Calu3 (cell line): ENCODE measurements around the gene SIPA1L2. TPM values are rescaled to one million over a fixed set of nuclear protein-coding genes. Genes with fewer than 3 reads are reported as not detected.

Experiments
- Bru-seq: library from RNA; stranded (reverse); fragments of 400-500 nt; gene quantifications from one replicate; lab custom pipeline; 2021; lab: Mats Ljungman, UMichigan
- BruChase-seq, 2 experiments: library from RNA; stranded (reverse); fragments of 400-500 nt; gene quantifications; one replicate each; lab custom pipeline; 2021; lab: Mats Ljungman, UMichigan
- BruUV-seq: library from RNA; stranded (reverse); fragments of 400-500 nt; replicated peaks from 2 replicates; lab custom pipeline; 2021; lab: Mats Ljungman, UMichigan
- CTCF ChIA-PET: fragments of 300-600 bp; sonication (Branson Sonifier 250); formaldehyde crosslinking; loops from one replicate; lab custom pipeline; 2022; ENCODE audit warnings: antibody characterized with exemption; lab: Charles Lee
- DNase-seq: peaks from one replicate; pipeline ENCODE4 v3.0.0; 2022
- H3K27ac Mint-ChIP-seq: one replicate; pipeline ENCODE4 v1.8.0; 2022; ENCODE audit warnings: mixed read lengths; ENCODE audit not compliant: unreplicated experiment
- H3K27me3 Mint-ChIP-seq: one replicate; pipeline ENCODE4 v1.8.0; 2022; ENCODE audit warnings: mixed read lengths; ENCODE audit not compliant: unreplicated experiment
- H3K36me3 Mint-ChIP-seq: one replicate; pipeline ENCODE4 v1.8.0; 2022; ENCODE audit warnings: mild to moderate bottlenecking, moderate library complexity, mixed read lengths; ENCODE audit not compliant: insufficient read depth, unreplicated experiment
- H3K4me1 Mint-ChIP-seq: one replicate; pipeline ENCODE4 v1.8.0; 2022; ENCODE audit warnings: mild to moderate bottlenecking, low read depth, mixed read lengths; ENCODE audit not compliant: unreplicated experiment
- H3K4me3 Mint-ChIP-seq: one replicate; pipeline ENCODE4 v1.8.0; 2022; ENCODE audit warnings: mild to moderate bottlenecking, low read depth, moderate library complexity, mixed read lengths; ENCODE audit not compliant: unreplicated experiment
- H3K9me3 Mint-ChIP-seq: one replicate; pipeline ENCODE4 v1.8.0; 2022; ENCODE audit warnings: low read depth, mixed read lengths; ENCODE audit not compliant: unreplicated experiment
- CTCF ChIP-seq: fragments of 200-600 bp; IDR thresholded peaks from one replicate; pipeline ENCODE4 v1.8.0; 2022; ENCODE audit warnings: antibody characterized with exemption; ENCODE audit not compliant: unreplicated experiment
- intact Hi-C: fragments of 100-400 bp; cut with micrococcal nuclease; formaldehyde crosslinking; loops from one replicate; pipeline ENCODE4 v1.10.0; 2022; ENCODE audit not compliant: unreplicated experiment
- long read RNA-seq: library from polyadenylated mRNA; stranded (forward); transcript quantifications from one replicate; pipeline ENCODE4 v2.0.0, GENCODE V29; 2022
- total RNA-seq: library from RNA; stranded (reverse); gene quantifications from 2 replicates; pipeline ENCODE4 v1.2.3, GENCODE V29; 2022

The SIPA1L2 gene
- 1.4 and 1.5 TPM in 2 replicates for total RNA-seq
- Bru-seq, nascent RNA = percentile 33 among the genes with signal in this experiment
- percentile 17 among the genes with signal in this experiment for BruChase-seq, experiment 1, labeled RNA remaining after a 6-hour chase
- BruChase-seq, experiment 2, labeled RNA remaining after a 2-hour chase = percentile 21 among the genes with signal in this experiment
- long read RNA-seq, partial matches to known transcripts = 0 of 1 reads
- long read RNA-seq, other reads (novel, unspliced or antisense) = 1 of 1 reads

GRCh38 chr1:232630047-232630893, at the start of gene SIPA1L2:
SIPA1L2 (minus strand) TSS chr1:232630133; CDS start chr1:232515339, 114,794 bp downstream.
- peak; percentile 42 for TF ChIP-seq CTCF
- H3K36me3 Mint-ChIP-seq = peaks cover 25% of the 10 kb centered on the region
- CTCF ChIA-PET = no interaction called here

GRCh38 chr1:232678185-232678886, 48.4 kb upstream of the SIPA1L2 start:
- CTCF ChIA-PET = interaction anchor here (0.6 to 1.1 kb wide), 5 partner anchors 11 to 263 kb away, joined by 3 read pairs; no protein-coding TSS in a partner anchor
- Mint-ChIP-seq H3K27me3 (peaks cover 71% of the 10 kb centered on the region), H3K36me3 (no peaks in the 10 kb centered on the region), H3K4me1 (peaks cover 8% of the 10 kb centered on the region), H3K27ac (no peak overlapping the region), H3K9me3 (peaks cover 3% of the 10 kb centered on the region), H3K4me3 (no peak overlapping the region)
- no TSS peak for BruUV-seq
- TF ChIP-seq CTCF = no peak
- DNase-seq = peak; percentile 44
- intact Hi-C loops = loop anchor here (1.0 kb wide), 1 partner anchor 35 kb away; no protein-coding TSS in a partner anchor

More at GRCh38 chr1:232630047-232630893, at the start of gene SIPA1L2:
- Mint-ChIP-seq H3K27me3 (peaks cover 76% of the 10 kb centered on the region), H3K27ac (peak within 1 kb of the TSS; percentile 70), H3K9me3 (no peaks in the 10 kb centered on the region), H3K4me3 (peak within 1 kb of the TSS; percentile 93), H3K4me1 (peaks cover 8% of the 10 kb centered on the region)
- intact Hi-C loops = loop anchor here (2.0 to 10.0 kb wide), 3 partner anchors 397 to 543 kb away; no protein-coding TSS in a partner anchor
- DNase-seq = peak; percentile 98
- BruUV-seq = no TSS peak

- H3K4me1 Mint-ChIP-seq = peaks cover 8% of the 10 kb centered on the region
- CTCF ChIA-PET = no interaction called here
- intact Hi-C loops = no loop called here
- H3K27ac Mint-ChIP-seq = no peak overlapping the region
- no peaks in the 10 kb centered on the region for H3K36me3 Mint-ChIP-seq
- no TSS peak for BruUV-seq
- TF ChIP-seq CTCF = no peak
- H3K4me3 Mint-ChIP-seq = no peak overlapping the region
- peaks cover 3% of the 10 kb centered on the region for H3K9me3 Mint-ChIP-seq
- peaks cover 70% of the 10 kb centered on the region for H3K27me3 Mint-ChIP-seq
- DNase-seq = no peak
Measured at GRCh38 chr1:232676307-232676706, 46.4 kb upstream of the SIPA1L2 start.

GRCh38 chr1:232675898-232676297, 46.0 kb upstream of the SIPA1L2 start:
- no peak overlapping the region for H3K4me3 Mint-ChIP-seq
- TF ChIP-seq CTCF = no peak
- intact Hi-C loops = no loop called here
- peaks cover 70% of the 10 kb centered on the region for H3K27me3 Mint-ChIP-seq
- no peak for DNase-seq
- CTCF ChIA-PET = no interaction called here
- no TSS peak for BruUV-seq
- no peak overlapping the region for H3K27ac Mint-ChIP-seq
- H3K36me3 Mint-ChIP-seq = no peaks in the 10 kb centered on the region
- H3K4me1 Mint-ChIP-seq = peaks cover 8% of the 10 kb centered on the region
- peaks cover 3% of the 10 kb centered on the region for H3K9me3 Mint-ChIP-seq
